GM19351 (cell line): ENCODE data around the gene GJB4.
A peak's percentile ranks its signal among the peaks of the same experiment; 100 is the strongest.

Source experiments
- ATAC-seq: cut with Tn5 transposase; IDR thresholded peaks from one replicate; pipeline ENCODE4 v1.9.1; 2021; ENCODE audit warnings: mild to moderate bottlenecking, moderate library complexity; ENCODE audit not compliant: unreplicated experiment

Gene GJB4

GRCh38 chr1:34777519-34778321, 18.2 kb downstream of the GJB4 start:
- no peak for ATAC-seq

GRCh38 chr1:34778381-34778780, 18.8 kb downstream of the GJB4 start:
- ATAC-seq: no peak

- no peak for ATAC-seq
Observed at GRCh38 chr1:34779005-34779404, 19.5 kb downstream of the GJB4 start.

GRCh38 chr1:34779526-34779925, 20.0 kb downstream of the GJB4 start:
- no peak for ATAC-seq

GRCh38 chr1:34779962-34780361, 20.4 kb downstream of the GJB4 start:
- no peak for ATAC-seq

GRCh38 chr1:34780528-34780927, 21.0 kb downstream of the GJB4 start:
- ATAC-seq: no peak

- no peak for ATAC-seq
Observed at GRCh38 chr1:34781071-34781843, 21.7 kb downstream of the GJB4 start, which contains the start of gene GJB3. TSS of gene GJB3 (plus strand) at chr1:34781214. CDS start at chr1:34784763, 3,549 bp downstream.

- no peak for ATAC-seq
Observed at GRCh38 chr1:34781844-34782391, 22.4 kb downstream of the GJB4 start.

- ATAC-seq: no peak
Observed at GRCh38 chr1:34784751-34785221, 25.2 kb downstream of the GJB4 start.

GRCh38 chr1:34785231-34785874, 25.8 kb downstream of the GJB4 start:
- ATAC-seq: no peak

- no peak for ATAC-seq
Observed at GRCh38 chr1:34785875-34786470, 26.4 kb downstream of the GJB4 start.

GRCh38 chr1:34786521-34787325, 27.2 kb downstream of the GJB4 start:
- ATAC-seq: peak; percentile 58

GRCh38 chr1:34787461-34788420, 28.2 kb downstream of the GJB4 start:
- no peak for ATAC-seq

- no peak for ATAC-seq
Observed at GRCh38 chr1:34790985-34791384, 31.4 kb downstream of the GJB4 start.

GRCh38 chr1:34792424-34792823, 32.9 kb downstream of the GJB4 start:
- ATAC-seq: no peak

GRCh38 chr1:34792868-34793727, 33.6 kb downstream of the GJB4 start, which contains the start of gene GJA4:
TSS of gene GJA4 (plus strand) at chr1:34792999. CDS start at chr1:34794214, 1,215 bp downstream.
- no peak for ATAC-seq

GRCh38 chr1:34794001-34794789, 34.7 kb downstream of the GJB4 start:
- ATAC-seq: no peak
